Breast epithelium (tissue), 4 donors: ENCODE data around the gene SEMA3G. TPM values are rescaled to one million over a fixed set of nuclear protein-coding genes. Genes with fewer than 3 reads are reported as not detected.

Experiments used
- DNase-seq, 2 donors: peaks; one replicate each; pipeline ENCODE4 v3.0.0-alpha.2; 2019; ENCODE audit warnings: low spot score in 2 of 2
- H3K27ac ChIP-seq, 2 donors: fragments of 200-600 bp; sonication (generic) in 1 of 2; one replicate each; pipeline ENCODE4 v1.5.1; 2016 to 2019; ENCODE audit warnings: mild to moderate bottlenecking in 1 of 2
- H3K27me3 ChIP-seq, 2 donors: fragments of 200-600 bp; sonication (generic) in 1 of 2; one replicate each; pipeline versions ENCODE4 v1.5.1 to v1.6.0; 2017 to 2019; ENCODE audit warnings: control low read depth in 1 of 2, mild to moderate bottlenecking in 1 of 2
- H3K36me3 ChIP-seq: fragments of 200-600 bp; one replicate; pipeline ENCODE4 v1.5.1; 2019
- H3K4me1 ChIP-seq, 2 donors: fragments of 200-600 bp; sonication (generic); one replicate each; pipeline ENCODE4 v1.5.1; 2016 to 2019; ENCODE audit warnings: control low read depth in 1 of 2
- H3K4me3 ChIP-seq, 3 donors: fragments of 200-600 bp; sonication (generic); 1 replicate in 2 of 3; 2 replicates in 1 of 3; pipeline ENCODE4 v1.5.1; 2016 to 2019; ENCODE audit warnings: mild to moderate bottlenecking in 3 of 3, moderate library complexity in 2 of 3
- H3K9me3 ChIP-seq, 2 donors: fragments of 200-600 bp; sonication (generic) in 1 of 2; one replicate each; pipeline ENCODE4 v1.5.1; 2016 to 2019; ENCODE audit warnings: control low read depth in 1 of 2
- POLR2A ChIP-seq: fragments of 450-650 bp; IDR thresholded peaks from one replicate; pipeline ENCODE4 v1.6.1; 2016; ENCODE audit warnings: antibody characterized with exemption, mild to moderate bottlenecking, moderate library complexity
- POLR2AphosphoS5 ChIP-seq, 3 donors: sonication (generic); formaldehyde crosslinking; IDR thresholded peaks; one replicate each; pipeline ENCODE4 v1.6.1; 2017; ENCODE audit warnings: antibody characterized with exemption in 3 of 3
- intact Hi-C: fragments of 100-400 bp; cut with DNase I; formaldehyde crosslinking; loops from one replicate; pipeline ENCODE4 v1.15.1; 2023; ENCODE audit warnings: low total_unique reads
- total RNA-seq, 3 donors: library from RNA; depleted of rRNA; stranded (reverse); fragments of >200 nt; gene quantifications; one replicate each; pipeline ENCODE4 v1.1.0, GENCODE V29; 2016
- TF ChIP-seq, protein P1 (sequence below), 3 donors: fragments of 450-650 bp; IDR thresholded peaks; one replicate each; pipeline ENCODE4 v1.5.1; 2016 to 2017; ENCODE audit warnings: antibody characterized with exemption in 3 of 3, mild to moderate bottlenecking in 3 of 3, moderate library complexity in 3 of 3

SEMA3G gene
- total RNA-seq, 3 donors from 2014 or later = 12.3 to 255 (median 70.1) TPM

DNA sequence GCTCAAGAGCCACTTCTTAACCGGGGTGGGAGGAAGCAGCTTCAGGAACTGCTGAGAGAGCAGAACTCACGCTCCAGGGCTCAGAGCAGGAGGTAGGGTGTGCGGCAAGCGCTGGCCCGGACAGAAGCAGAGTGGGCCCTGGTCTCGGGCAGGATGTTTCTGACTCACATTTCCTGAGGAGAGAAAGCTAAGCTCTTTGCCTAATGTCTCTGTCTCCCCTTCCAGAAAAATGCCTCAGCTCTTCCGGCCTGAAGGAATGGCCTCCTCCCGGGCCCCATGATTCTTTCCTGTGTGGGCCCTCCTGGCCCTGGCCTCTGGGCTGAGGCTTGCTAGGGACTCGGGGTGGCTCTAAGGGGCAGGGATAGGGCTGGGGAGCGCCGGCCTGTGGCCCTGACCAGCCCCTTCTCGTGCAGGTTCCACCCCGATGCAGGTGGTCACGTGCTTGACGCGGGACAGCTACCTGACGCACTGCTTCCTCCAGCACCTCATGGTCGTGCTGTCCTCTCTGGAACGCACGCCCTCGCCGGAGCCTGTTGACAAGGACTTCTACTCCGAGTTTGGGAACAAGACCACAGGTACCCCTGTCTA lies 46.1 kb upstream of the SEMA3G start:
- Histone ChIP-seq H3K9me3 (no peaks in the 10 kb centered on the region), H3K27ac (peak overlapping the region; percentile 62 to 85), H3K36me3 (peaks cover 15% of the 10 kb centered on the region), H3K4me1 (no peaks in the 10 kb centered on the region), H3K4me3 (peak overlapping the region in 1 of 3 donors; percentile 15), H3K27me3 (no peaks in the 10 kb centered on the region)
- intact Hi-C loops = no loop called here
- DNase-seq = no peak
- no peak for TF ChIP-seq POLR2AphosphoS5 (IDR thresholded peaks at IDR 0.05)
- TF ChIP-seq, protein P1, sequence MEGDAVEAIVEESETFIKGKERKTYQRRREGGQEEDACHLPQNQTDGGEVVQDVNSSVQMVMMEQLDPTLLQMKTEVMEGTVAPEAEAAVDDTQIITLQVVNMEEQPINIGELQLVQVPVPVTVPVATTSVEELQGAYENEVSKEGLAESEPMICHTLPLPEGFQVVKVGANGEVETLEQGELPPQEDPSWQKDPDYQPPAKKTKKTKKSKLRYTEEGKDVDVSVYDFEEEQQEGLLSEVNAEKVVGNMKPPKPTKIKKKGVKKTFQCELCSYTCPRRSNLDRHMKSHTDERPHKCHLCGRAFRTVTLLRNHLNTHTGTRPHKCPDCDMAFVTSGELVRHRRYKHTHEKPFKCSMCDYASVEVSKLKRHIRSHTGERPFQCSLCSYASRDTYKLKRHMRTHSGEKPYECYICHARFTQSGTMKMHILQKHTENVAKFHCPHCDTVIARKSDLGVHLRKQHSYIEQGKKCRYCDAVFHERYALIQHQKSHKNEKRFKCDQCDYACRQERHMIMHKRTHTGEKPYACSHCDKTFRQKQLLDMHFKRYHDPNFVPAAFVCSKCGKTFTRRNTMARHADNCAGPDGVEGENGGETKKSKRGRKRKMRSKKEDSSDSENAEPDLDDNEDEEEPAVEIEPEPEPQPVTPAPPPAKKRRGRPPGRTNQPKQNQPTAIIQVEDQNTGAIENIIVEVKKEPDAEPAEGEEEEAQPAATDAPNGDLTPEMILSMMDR (IDR thresholded peaks at IDR 0.05) = no peak
- no peak for TF ChIP-seq POLR2A

DNA sequence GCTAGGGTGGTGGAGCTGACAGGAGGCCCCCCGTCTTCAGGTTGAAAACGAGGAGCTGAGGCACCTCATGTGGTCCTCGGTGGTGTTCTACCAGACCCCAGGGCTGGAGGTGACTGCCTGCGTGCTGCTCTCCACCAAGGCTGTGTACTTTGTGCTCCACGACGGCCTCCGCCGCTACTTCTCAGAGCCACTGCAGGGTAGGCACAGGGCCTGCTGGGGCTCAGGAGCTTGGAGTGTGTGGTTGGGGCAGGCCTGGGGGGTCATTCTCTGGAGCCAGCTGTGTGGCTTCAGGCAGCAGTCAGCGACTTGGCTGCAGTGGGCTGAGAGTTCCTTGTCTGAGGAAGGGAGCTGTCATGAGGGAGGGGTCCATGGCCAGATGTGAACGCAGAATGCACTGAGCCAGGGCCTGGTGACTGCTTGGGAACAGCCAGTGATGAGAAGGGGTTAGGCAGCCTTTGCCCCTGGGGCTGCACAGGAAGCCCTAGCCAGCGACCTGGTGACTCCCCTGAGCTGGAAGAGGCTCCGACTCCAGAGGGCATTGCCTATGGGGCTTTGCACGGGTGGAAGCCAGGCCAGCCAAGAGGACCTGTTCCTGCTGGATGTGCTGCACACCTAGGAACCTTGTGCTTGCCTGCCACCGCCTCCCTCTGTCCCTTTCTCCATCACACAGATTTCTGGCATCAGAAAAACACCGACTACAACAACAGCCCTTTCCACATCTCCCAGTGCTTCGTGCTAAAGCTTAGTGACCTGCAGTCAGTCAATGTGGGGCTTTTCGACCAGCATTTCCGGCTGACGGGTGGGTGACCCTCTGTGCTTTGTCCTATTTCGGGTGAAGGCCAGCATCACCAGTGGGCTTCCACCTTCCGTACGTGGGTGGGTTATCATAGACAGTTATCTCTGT lies 45.4 kb upstream of the SEMA3G start:
- peaks cover 15% of the 10 kb centered on the region for H3K36me3 ChIP-seq
- intact Hi-C loops = no loop called here
- H3K9me3 ChIP-seq = no peaks in the 10 kb centered on the region
- peaks cover 0 to under 1% of the 10 kb centered on the region in 2 donors for H3K4me1 ChIP-seq
- TF ChIP-seq POLR2AphosphoS5 (IDR thresholded peaks at IDR 0.05) (no peak), POLR2A (no peak)
- TF ChIP-seq, protein P1 (IDR thresholded peaks at IDR 0.05) = no peak
- H3K27me3 ChIP-seq = no peaks in the 10 kb centered on the region
- peak overlapping the region; percentile 62 to 85 for H3K27ac ChIP-seq
- DNase-seq = no peak
- peak overlapping the region in 1 of 3 donors; percentile 15 for H3K4me3 ChIP-seq

DNA sequence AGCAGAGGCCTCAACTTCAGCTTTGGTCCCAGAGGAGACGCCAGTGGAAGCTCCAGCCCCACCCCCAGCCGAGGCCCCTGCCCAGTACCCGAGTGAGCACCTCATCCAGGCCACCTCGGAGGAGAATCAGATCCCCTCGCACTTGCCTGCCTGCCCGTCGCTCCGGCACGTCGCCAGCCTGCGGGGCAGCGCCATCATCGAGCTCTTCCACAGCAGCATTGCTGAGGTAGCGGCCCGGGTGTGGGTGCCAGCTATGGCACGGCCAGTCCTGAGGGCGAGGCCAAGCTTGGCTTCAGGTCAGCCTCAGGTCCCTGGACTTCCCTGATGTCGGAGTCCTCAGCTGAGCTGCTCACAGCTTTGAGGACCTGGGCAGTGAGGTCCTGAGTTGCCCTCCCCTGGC lies 44.5 kb upstream of the SEMA3G start:
- no peak for DNase-seq
- Histone ChIP-seq H3K9me3 (no peaks in the 10 kb centered on the region), H3K36me3 (peaks cover 15% of the 10 kb centered on the region), H3K27me3 (no peaks in the 10 kb centered on the region), H3K4me3 (no peak overlapping the region), H3K4me1 (peaks cover 5 to 7% of the 10 kb centered on the region in 2 donors), H3K27ac (peak overlapping the region in 1 of 2 donors; percentile 85)
- TF ChIP-seq POLR2AphosphoS5 (IDR thresholded peaks at IDR 0.05) = no peak
- TF ChIP-seq POLR2A = no peak
- TF ChIP-seq, protein P1 (IDR thresholded peaks at IDR 0.05) = no peak
- intact Hi-C loops = no loop called here

DNA sequence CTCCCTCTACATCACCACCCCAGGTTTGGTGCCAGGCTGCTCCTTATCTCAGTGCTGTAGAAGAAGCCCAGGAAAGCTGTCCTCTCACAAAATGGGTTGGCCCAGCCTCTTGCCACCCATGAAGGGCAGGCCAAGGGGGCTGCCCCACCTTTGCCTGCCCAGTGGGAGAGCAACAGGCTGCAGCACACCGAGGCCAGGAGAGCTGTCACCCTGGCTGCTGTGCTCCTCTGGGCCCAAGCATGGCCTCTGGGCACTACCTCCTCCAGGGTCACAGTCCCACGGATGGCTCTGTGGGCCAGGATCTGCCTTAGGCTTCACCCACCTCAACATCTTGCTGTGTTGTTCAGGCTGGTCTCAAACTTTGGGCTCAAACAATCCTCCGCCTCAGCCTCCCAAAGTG lies 43.8 kb upstream of the SEMA3G start:
- Histone ChIP-seq H3K36me3 (peaks cover 15% of the 10 kb centered on the region), H3K4me3 (no peak overlapping the region), H3K27me3 (no peaks in the 10 kb centered on the region), H3K9me3 (no peaks in the 10 kb centered on the region), H3K27ac (peak overlapping the region in 1 of 2 donors; percentile 85), H3K4me1 (peaks cover 5 to 7% of the 10 kb centered on the region in 2 donors)
- no peak for DNase-seq
- intact Hi-C loops = no loop called here
- TF ChIP-seq POLR2A = no peak
- TF ChIP-seq POLR2AphosphoS5 (IDR thresholded peaks at IDR 0.05) = no peak
- TF ChIP-seq, protein P1 (IDR thresholded peaks at IDR 0.05) = no peak
